IPS DF 6.9 (cell line): Measurements from ENCODE around the gene ST3GAL2.
"Not testable (repeated sequence)": the region's sequence is repeated elsewhere in the genome, so short reads cannot be mapped to it uniquely, and the experiment has no call there.

Experiments used
- DNase-seq: peaks from one replicate; pipeline ENCODE4 v3.0.0-alpha.2; 2013; ENCODE audit warnings: low read depth, low spot score
- H3K27ac ChIP-seq: one replicate; pipeline ENCODE4 v1.5.1; 2013; ENCODE audit warnings: low read length, control low read depth
- H3K27me3 ChIP-seq: 2 replicates; pipeline ENCODE4 v1.6.1; 2013; ENCODE audit warnings: mild to moderate bottlenecking, low read length; ENCODE audit not compliant: control insufficient read depth, insufficient read depth
- H3K36me3 ChIP-seq: 2 replicates; pipeline ENCODE4 v1.6.1; 2013; ENCODE audit warnings: low read length; ENCODE audit not compliant: control insufficient read depth, insufficient read depth
- H3K4me1 ChIP-seq: 2 replicates; pipeline ENCODE4 v1.6.1; 2013; ENCODE audit warnings: low read length; ENCODE audit not compliant: control insufficient read depth, insufficient read depth
- H3K4me3 ChIP-seq: 2 replicates; pipeline ENCODE4 v1.5.1; 2013; ENCODE audit warnings: mild to moderate bottlenecking, low read length
- H3K9me3 ChIP-seq: 2 replicates; pipeline ENCODE4 v1.6.1; 2013; ENCODE audit warnings: low read length, inconsistent platforms; ENCODE audit not compliant: control insufficient read depth, insufficient read depth
- WGBS: extraction: QIAGEN DNeasy Blood & Tissue Kit; methylation state at CpG from one replicate; pipeline ENCODE4 v1.1.7; 2013; ENCODE audit warnings: mixed read lengths, missing lambda C conversion rate; ENCODE audit not compliant: insufficient read length, insufficient coverage; 5-methylcytosine and 5-hydroxymethylcytosine counted together

ST3GAL2 gene

GRCh38 chr16:70450142-70451003 lies 11.5 kb upstream of the ST3GAL2 start:
- not testable (repeated sequence) for H3K27ac ChIP-seq, H3K36me3 ChIP-seq, DNase-seq, H3K27me3 ChIP-seq, H3K4me3 ChIP-seq, H3K9me3 ChIP-seq, H3K4me1 ChIP-seq
- WGBS, result no CpG with 5 or more reads among the region's 37 CpGs

- H3K9me3 ChIP-seq, result no peaks in the 10 kb centered on the region
- H3K27me3 ChIP-seq, result no peaks in the 10 kb centered on the region
- DNase-seq, result no peak
- H3K36me3 ChIP-seq, result no peaks in the 10 kb centered on the region
- no peak overlapping the region for H3K4me3 ChIP-seq
- H3K27ac ChIP-seq, result no peak overlapping the region
- peaks cover 2% of the 10 kb centered on the region; the same call in 1 of the 2 replicates for H3K4me1 ChIP-seq
- WGBS, result no CpG with 5 or more reads among the region's 6 CpGs
These were observed 9.2 kb upstream of the ST3GAL2 start for GRCh38 chr16:70448075-70448474.

DNA sequence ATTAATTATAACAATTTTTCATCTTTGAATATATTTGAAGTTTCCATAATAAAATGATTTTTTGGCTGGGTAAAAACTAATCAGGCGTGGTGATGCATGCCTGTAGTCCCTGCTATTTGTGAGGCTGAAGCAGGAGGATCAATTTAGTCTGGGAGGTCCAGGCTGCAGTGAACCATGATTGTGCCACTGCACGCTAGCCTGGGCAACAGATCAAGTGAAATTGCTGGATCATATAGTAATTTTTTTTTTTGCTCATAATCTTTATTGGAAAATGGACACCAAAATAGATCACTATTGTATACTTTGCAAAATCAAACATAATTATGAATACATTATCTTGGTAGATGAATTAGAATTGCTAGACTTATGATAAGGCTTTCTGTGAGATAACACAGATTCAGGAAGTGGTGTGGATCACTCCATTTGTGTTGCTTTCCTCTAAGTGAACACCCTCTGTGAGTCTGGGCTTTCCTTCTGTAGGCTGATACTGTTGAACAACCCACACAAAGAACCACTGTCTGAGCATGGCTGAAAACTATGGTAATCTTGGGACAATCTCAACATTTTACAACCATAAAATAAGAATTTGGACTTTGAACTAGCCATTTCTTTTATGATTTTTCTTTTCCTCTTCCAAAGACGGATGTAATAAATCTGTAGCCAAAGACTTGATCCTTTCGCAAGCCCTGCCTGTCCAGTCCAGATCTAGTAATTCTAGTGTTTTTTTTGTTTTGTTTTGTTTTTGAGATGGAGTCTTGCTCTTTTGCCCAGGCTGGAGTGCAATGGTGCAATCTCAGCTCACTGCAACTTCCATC lies 5.6 kb upstream of the ST3GAL2 start:
- no CpG with 5 or more reads among the region's 4 CpGs for WGBS
- H3K4me1 ChIP-seq, result peaks cover 2% of the 10 kb centered on the region; the same call in 1 of the 2 replicates
- no peaks in the 10 kb centered on the region for H3K36me3 ChIP-seq
- H3K9me3 ChIP-seq, result no peaks in the 10 kb centered on the region
- no peak for DNase-seq
- H3K27me3 ChIP-seq, result no peaks in the 10 kb centered on the region
- no peak overlapping the region for H3K27ac ChIP-seq
- no peak overlapping the region for H3K4me3 ChIP-seq

DNA sequence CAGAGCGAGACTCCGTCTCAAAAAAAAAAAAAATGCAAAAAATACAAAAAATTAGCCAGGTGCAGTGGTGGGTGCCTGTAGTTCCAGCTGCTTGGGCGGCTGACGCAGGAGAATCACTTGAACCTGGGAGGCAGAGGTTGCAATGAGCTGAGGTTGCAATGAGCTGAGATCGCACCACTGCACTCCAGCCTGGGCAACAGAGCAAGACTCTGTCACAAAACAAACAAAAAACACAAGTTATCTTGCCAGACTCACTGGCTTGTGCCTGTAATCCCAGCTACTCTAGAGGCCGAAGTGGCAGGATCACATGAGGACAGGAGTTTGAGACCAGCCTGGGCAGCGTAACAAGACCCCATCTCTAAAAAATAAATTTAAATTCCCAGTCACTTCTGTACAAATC lies 3.4 kb upstream of the ST3GAL2 start:
- H3K4me3 ChIP-seq, result no peak overlapping the region
- H3K27me3 ChIP-seq, result no peaks in the 10 kb centered on the region
- no CpG with 5 or more reads among the region's 7 CpGs for WGBS

GRCh38 chr16:70441406-70441990 lies 2.6 kb upstream of the ST3GAL2 start:
- H3K4me1 ChIP-seq, result no peaks in the 10 kb centered on the region
- H3K4me3 ChIP-seq, result no peak overlapping the region
- no peaks in the 10 kb centered on the region for H3K36me3 ChIP-seq
- no peaks in the 10 kb centered on the region for H3K27me3 ChIP-seq
- WGBS, result no CpG with 5 or more reads among the region's 8 CpGs
- no peak overlapping the region for H3K27ac ChIP-seq
- DNase-seq, result no peak
- H3K9me3 ChIP-seq, result no peaks in the 10 kb centered on the region

More for the DNA sequence above, 3.4 kb upstream of the ST3GAL2 start:
- Histone ChIP-seq H3K27ac (no peak overlapping the region), H3K36me3 (no peaks in the 10 kb centered on the region), H3K9me3 (no peaks in the 10 kb centered on the region), H3K4me1 (peaks cover 2% of the 10 kb centered on the region; the same call in 1 of the 2 replicates)
- no peak for DNase-seq

DNA sequence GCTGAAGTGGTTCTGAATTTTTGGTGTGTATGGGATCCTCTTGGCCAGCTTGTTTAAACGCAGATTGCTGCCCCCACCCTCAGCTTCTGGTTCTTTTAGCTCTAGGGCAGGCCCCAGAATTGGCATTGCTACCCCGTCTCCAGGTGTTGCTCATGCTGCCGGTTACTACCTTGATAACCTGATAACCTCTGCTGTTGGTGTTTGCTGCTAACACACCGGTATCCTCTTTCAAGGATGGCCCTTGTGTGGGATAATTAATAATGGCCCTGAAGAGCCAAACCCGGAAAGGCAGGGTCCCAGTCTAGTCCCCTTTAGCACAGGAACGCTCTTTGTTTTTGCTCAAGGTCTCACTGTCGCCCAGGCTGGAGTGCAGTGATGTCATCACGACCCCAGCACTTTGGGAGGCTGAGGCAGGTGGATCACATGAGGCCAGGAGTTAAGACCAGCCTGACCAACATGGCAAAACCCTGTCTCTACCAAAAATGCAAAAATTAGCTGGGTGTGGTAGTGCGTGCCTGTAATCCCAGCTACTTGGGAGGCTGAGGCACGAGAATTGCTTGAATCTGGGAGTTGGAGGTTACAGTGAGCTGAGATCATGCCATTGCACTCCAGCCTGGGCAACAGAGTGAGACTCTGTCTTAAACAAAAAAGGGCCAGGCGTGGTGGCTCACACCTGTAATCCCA lies 1.3 kb upstream of the ST3GAL2 start:
- no CpG with 5 or more reads among the region's 11 CpGs for WGBS
- Histone ChIP-seq H3K36me3 (no peaks in the 10 kb centered on the region), H3K27me3 (no peaks in the 10 kb centered on the region), H3K27ac (no peak overlapping the region), H3K9me3 (no peaks in the 10 kb centered on the region), H3K4me3 (no peak overlapping the region), H3K4me1 (no peaks in the 10 kb centered on the region)
- no peak for DNase-seq

GRCh38 chr16:70438585-70438968 lies 323 bp downstream of the ST3GAL2 start:
- no peak overlapping the region for H3K27ac ChIP-seq
- no peaks in the 10 kb centered on the region for H3K27me3 ChIP-seq
- H3K4me3 ChIP-seq, result peak overlapping the region; percentile 68
- WGBS, result no CpG with 5 or more reads among the region's 39 CpGs
- H3K36me3 ChIP-seq, result peaks cover 3% of the 10 kb centered on the region; the same call in 1 of the 2 replicates
- no peaks in the 10 kb centered on the region for H3K4me1 ChIP-seq
- H3K9me3 ChIP-seq, result no peaks in the 10 kb centered on the region
- no peak for DNase-seq

DNA sequence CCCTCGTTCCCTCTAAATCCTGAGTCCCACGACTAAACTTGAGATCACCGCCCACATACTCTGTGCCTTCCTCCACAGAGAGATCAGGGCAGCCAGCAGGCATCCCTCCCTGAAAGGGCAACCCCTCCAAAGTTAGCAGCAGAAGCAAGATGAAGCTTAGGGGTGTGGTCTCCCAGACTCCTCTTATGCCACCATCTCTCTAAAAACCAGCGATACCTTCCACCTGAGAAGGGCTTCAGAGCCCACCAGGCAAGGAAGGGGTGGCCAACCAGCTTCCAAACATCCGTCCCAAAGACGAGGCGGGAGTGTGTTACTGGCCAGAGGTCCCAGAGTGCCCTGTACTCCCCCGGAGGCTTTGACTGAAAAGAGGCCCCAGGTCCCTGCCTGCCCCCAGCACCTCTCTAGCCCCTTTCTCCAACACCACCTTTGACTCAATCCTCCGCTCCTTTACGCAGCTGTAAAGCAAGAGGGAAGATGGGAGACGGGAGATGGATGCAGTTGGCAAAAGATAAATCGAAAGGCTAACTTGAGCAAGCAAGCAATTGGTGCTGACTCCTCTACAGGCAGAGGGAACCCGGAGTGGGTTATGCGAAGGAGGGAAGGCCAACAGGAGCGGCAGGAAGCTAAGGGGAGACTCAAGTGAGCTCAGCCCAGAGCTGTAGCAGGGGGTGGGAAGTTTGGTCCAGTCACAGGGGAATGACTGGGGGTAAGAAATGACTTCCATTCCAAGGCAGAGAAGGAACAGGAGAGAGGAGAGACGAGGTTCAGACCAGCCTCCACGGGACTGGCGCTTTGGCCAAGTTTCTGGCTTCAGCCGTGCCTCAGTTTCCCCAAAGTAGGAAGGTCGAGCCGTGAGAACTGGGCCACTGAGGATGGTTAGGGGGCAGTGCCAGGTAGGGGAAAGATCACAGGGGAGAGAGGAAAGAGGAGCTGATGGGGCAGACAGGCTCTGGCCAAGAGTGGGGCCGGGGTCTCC lies 1.0 kb downstream of the ST3GAL2 start:
- Histone ChIP-seq H3K4me3 (peak overlapping the region; percentile 68), H3K9me3 (no peaks in the 10 kb centered on the region), H3K27me3 (no peaks in the 10 kb centered on the region), H3K36me3 (peaks cover 3% of the 10 kb centered on the region; the same call in 1 of the 2 replicates), H3K4me1 (no peaks in the 10 kb centered on the region), H3K27ac (no peak overlapping the region)
- WGBS, result no CpG with 5 or more reads among the region's 22 CpGs
- DNase-seq, result no peak

DNA sequence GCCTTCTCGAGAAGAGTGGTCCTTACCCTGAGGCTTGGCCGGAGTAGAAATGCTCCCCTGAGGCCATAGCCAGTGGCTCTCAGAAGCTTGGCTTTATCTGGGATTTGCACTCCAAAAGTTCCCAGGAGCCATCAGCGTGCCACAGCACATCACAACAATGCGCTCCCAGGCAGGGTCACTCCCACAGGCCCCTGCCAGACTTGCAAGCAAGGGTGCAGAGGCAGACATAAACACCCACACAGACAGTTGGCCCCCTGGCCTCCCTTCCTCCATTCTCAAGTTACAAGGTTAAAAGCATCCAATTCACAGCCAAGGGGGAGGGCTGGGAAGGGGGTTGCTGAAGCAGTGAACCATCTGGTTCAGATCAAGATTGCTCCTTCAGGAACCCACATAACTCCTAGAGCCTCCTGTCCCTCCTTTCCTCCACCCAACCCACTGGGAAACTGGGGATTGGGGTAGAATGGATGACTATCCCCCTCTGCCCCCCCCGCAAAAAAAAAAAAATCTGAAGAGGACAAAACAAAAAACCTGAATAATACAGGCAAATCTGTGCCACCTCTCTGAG lies 1.8 kb downstream of the ST3GAL2 start:
- no peaks in the 10 kb centered on the region for H3K4me1 ChIP-seq
- peaks cover 3% of the 10 kb centered on the region; the same call in 1 of the 2 replicates for H3K36me3 ChIP-seq
- no peaks in the 10 kb centered on the region for H3K9me3 ChIP-seq
- no peak for DNase-seq
- H3K4me3 ChIP-seq, result no peak overlapping the region
- H3K27ac ChIP-seq, result no peak overlapping the region
- no CpG with 5 or more reads among the region's 5 CpGs for WGBS
- no peaks in the 10 kb centered on the region for H3K27me3 ChIP-seq
